Measurements from ENCODE around the gene CFAP69.

The CFAP69 gene

DNA sequence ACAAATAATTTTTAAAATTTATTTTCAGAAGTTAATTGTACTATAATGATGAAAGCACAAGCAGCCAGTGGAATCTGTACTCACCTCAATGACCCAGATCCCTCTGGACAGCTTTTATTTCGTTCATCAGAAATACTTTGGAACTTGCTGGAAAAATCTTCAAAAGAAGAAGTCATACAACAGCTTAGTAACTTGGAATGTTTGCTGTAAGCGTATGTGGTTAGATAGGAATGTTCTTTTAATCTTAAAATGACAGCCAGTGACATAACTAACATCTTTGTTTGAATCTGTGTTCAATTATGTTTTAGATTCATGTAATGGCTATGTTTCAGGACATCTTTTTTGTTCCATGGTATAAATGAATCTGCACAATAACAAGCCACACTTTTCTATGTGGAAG, 26.8 kb downstream of the CFAP69 start:
- Mint-ChIP-seq H3K4me3 (no peak overlapping the region), H3K4me1 (ENCODE audit: low read depth) (no peaks in the 10 kb centered on the region), H3K36me3 (ENCODE audit: low read depth) (no peaks in the 10 kb centered on the region)

DNA sequence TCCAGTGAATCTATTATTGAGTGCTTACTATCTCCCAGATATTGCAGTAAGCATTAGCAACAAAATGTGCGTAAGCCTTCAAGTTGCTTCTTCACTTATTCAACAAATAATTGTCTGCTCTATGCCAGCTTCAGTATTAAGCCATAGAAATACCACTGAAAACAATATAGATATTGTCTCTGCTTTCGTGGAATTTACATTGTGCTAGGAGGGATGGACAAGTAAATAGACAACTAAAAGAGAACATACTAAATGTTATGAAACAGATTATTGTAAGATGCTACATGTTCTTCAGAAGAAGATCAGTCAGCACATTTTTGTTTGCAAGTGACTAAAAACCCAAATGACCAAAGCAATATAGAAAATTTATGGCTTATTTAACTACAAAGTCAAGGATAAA, 27.3 kb downstream of the CFAP69 start:
- no peaks in the 10 kb centered on the region for H3K27me3 Mint-ChIP-seq
- no peak overlapping the region for H3K4me3 Mint-ChIP-seq
- H3K36me3 Mint-ChIP-seq (ENCODE audit: low read depth): no peaks in the 10 kb centered on the region
- no peaks in the 10 kb centered on the region for H3K9me3 Mint-ChIP-seq
- no peaks in the 10 kb centered on the region for H3K4me1 Mint-ChIP-seq (ENCODE audit: low read depth)
- H3K27ac Mint-ChIP-seq: no peak overlapping the region

More for the DNA sequence above, 26.8 kb downstream of the CFAP69 start:
- Mint-ChIP-seq H3K27me3 (no peaks in the 10 kb centered on the region), H3K9me3 (no peaks in the 10 kb centered on the region), H3K27ac (no peak overlapping the region)

DNA sequence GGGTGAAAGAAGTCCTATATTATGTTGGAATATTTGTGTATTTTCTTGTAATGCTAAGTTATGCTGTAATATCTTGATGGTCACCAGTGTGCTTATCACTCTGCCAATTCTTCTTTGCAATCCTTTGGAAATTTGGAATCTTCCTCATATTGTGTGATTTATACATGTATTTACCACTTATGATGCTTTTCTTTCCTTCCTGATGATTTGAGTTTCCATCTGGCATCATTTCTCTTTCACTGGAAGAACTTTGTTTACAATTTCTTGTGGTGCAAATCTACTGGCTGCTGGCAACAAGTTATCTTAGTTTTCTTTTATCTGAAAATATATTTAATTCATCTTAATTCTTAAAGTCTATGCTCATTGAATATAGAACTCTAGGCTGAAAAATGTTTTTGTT, 29.2 kb downstream of the CFAP69 start:
- Mint-ChIP-seq H3K4me3 (no peak overlapping the region), H3K4me1 (ENCODE audit: low read depth) (no peaks in the 10 kb centered on the region), H3K27ac (no peak overlapping the region), H3K9me3 (no peaks in the 10 kb centered on the region), H3K36me3 (ENCODE audit: low read depth) (no peaks in the 10 kb centered on the region), H3K27me3 (no peaks in the 10 kb centered on the region)

DNA sequence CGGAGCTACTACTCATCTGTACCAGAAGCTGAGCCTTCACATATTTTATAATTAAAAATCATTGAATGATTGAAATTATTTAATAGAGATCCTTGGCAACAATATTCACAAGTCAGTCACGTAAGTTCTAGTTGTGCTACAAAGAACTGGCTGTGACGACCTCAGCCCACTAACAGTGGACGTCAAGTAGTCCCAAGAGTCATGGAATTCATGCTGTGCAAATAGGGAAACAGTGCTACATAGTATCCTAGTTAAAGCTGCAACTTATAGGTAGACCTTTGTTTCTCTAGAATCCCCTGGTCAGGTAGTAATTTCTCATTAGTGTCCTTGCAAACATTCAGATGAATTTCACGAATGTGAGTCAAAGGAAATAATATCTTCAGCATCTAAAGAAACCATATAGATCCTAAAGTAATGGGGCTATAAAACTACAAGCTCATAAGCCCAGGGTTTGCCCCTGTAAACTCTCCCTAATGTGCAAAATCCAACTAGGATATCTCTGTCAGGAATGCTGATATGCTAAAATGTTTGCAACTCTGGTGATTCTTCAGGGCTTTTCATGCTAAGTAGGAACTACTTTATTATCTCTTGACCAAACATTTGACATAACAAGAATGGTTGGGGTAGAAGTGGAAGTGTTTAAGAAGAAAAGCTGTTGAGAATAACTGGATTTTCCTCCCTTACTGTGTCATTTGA, 31.2 kb downstream of the CFAP69 start:
- H3K4me1 Mint-ChIP-seq (ENCODE audit: low read depth): no peaks in the 10 kb centered on the region
- H3K9me3 Mint-ChIP-seq: no peaks in the 10 kb centered on the region
- no peaks in the 10 kb centered on the region for H3K36me3 Mint-ChIP-seq (ENCODE audit: low read depth)
- no peak overlapping the region for H3K27ac Mint-ChIP-seq
- H3K4me3 Mint-ChIP-seq: no peak overlapping the region
- H3K27me3 Mint-ChIP-seq: no peaks in the 10 kb centered on the region

DNA sequence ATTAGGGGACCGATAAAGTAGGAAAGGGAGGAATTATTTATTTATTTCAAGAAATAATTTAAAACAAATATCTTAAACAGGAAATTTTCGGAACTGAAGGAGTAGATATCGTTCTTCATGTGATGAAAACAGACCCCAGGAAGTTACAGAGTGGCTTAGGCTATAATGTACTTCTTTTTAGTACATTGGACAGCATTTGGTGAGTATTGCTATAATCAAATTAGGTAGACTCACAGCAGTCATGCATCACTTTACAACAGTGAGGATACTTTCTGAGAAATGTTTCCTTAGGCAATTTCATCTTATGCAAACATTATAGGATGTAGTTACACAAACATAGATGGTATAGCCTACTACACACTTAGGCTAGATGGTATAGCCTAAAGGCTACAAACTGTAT, 43.2 kb downstream of the CFAP69 start:
- no peak overlapping the region for H3K27ac Mint-ChIP-seq
- H3K9me3 Mint-ChIP-seq: peaks cover 3% of the 10 kb centered on the region
- H3K36me3 Mint-ChIP-seq (ENCODE audit: low read depth): no peaks in the 10 kb centered on the region
- no peaks in the 10 kb centered on the region for H3K4me1 Mint-ChIP-seq (ENCODE audit: low read depth)
- H3K4me3 Mint-ChIP-seq: no peak overlapping the region
- no peaks in the 10 kb centered on the region for H3K27me3 Mint-ChIP-seq

DNA sequence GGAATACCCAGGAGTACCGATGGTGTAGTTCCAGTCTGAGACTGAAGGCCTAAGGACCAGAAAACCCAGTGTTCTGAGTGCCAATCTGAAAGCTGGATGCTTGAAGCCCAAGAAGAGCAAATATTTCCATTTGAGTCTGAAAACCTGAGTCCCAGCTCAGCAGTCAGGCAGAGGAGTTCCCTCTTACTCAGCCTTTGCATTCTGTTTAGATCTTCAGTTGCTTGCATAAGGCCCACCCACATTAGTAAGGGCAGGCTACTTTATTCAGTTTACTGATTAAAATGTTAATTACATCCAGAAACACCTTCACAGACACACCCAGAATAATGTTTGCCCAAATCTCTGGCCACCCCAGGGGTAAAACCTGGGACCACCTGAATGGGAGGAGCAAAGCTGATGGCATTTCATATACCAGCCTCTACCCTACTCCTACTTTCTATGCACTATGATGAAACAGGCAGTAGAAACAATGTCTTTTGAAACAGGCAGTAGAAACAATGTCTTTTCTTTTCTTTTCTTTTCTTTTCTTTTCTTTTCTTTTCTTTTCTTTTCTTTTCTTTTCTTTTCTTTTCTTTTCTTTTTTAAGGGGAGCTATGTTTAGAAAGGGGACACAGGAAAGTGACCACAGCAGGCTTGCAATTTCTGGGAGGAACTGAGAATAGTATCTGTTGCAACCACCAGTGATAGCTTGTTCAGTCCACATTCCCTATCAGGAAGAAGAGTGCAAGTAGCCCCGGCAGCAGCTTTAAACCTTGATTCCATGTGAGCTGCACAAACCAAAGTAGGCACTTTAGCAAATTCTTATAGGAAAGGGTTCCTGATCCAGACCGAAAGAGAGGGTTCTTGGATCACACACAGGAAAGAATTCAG, 45.5 kb downstream of the CFAP69 start:
- Mint-ChIP-seq H3K4me3 (no peak overlapping the region), H3K36me3 (ENCODE audit: low read depth) (peaks cover 4% of the 10 kb centered on the region), H3K27me3 (peaks cover 6% of the 10 kb centered on the region), H3K4me1 (ENCODE audit: low read depth) (no peaks in the 10 kb centered on the region), H3K27ac (no peak overlapping the region), H3K9me3 (peaks cover 8% of the 10 kb centered on the region)

DNA sequence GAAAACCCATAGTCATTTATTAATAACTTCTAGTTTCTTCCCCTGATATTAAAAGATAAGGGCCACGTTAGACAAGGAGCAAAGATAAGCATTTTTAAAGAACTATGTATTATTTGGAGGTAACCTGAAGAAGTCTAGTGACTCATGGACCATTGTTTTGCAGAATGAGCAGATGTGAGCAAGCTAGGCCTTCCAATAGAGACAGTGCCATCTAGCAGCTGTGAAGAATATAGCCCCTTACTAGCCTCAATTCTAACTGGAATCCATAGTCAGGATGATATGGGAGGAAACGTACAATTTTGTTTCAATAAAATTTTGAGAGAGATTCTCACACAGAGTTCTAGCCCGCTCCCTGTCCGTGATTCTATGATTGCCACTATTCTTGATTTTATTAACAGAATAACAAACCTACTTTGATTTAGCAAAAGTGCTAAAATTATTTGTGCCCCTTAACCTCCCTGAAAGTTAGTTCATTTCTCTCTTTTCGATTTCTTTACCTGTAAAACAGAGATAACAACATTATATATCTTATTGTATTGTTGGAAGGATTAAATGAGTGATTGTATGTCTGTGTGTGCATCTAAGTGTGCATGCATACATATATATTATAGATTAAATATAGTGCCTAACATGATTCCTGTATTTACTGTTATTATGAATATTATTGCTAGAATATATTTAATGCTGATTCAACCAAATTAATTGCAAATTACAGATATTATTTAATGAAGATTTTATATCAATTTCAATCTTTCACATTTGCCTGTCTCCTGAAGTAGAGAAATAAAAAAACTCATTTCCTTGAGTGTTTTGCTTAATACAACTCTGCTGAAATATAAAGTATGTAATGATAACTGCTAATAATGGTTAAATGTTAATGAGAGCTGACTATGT, 53.4 kb downstream of the CFAP69 start:
- no peak overlapping the region for H3K4me3 Mint-ChIP-seq
- peaks cover 3% of the 10 kb centered on the region for H3K9me3 Mint-ChIP-seq
- no peaks in the 10 kb centered on the region for H3K4me1 Mint-ChIP-seq (ENCODE audit: low read depth)
- H3K27ac Mint-ChIP-seq: no peak overlapping the region
- peaks cover 8% of the 10 kb centered on the region for H3K27me3 Mint-ChIP-seq
- H3K36me3 Mint-ChIP-seq (ENCODE audit: low read depth): peaks cover 3% of the 10 kb centered on the region

DNA sequence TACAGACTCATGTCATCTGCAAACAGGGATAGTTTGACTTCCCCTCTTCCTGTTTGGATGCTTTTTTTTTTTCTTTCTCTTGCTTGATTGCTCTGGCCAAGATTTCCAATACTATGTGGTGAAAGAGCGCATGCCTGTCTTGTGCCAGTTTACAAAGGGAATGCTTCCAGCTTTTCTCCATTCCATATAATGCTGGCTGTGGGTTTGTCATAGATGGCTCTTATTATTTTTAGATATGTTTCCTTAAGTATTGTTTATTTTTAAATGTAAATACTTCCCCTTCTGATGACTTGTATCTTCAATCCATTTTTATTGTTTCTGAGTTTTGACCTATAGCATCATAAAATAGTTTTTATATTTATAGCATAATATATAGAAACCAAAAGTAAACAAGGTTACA, 58.3 kb downstream of the CFAP69 start:
- Mint-ChIP-seq H3K4me1 (ENCODE audit: low read depth) (no peaks in the 10 kb centered on the region), H3K4me3 (no peak overlapping the region), H3K27ac (no peak overlapping the region), H3K27me3 (peaks cover 4% of the 10 kb centered on the region), H3K36me3 (ENCODE audit: low read depth) (no peaks in the 10 kb centered on the region), H3K9me3 (no peaks in the 10 kb centered on the region)

DNA sequence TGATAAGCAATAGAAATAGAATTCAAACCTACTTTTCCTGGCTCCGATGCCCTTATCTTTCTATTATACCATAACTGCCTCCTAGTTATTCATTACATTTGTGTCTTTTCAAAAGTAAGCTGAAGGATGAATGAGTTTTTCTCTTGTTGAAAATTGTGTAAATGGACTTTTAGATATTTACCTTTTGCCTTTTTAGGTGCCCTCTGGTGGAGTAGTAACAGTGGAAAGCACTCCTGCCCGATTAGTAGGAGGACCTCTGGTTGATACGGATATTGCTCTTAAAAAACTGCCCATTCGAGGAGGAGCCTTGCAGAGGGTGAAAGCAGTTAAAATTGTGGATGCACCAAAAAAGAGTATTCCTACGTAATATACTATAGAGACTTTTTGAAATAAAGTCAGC, 64.9 kb downstream of the CFAP69 start:
- no peaks in the 10 kb centered on the region for H3K4me1 Mint-ChIP-seq (ENCODE audit: low read depth)
- no peaks in the 10 kb centered on the region for H3K9me3 Mint-ChIP-seq
- no peak overlapping the region for H3K4me3 Mint-ChIP-seq
- no peak overlapping the region for H3K27ac Mint-ChIP-seq
- H3K36me3 Mint-ChIP-seq (ENCODE audit: low read depth): no peaks in the 10 kb centered on the region
- peaks cover 10% of the 10 kb centered on the region for H3K27me3 Mint-ChIP-seq

DNA sequence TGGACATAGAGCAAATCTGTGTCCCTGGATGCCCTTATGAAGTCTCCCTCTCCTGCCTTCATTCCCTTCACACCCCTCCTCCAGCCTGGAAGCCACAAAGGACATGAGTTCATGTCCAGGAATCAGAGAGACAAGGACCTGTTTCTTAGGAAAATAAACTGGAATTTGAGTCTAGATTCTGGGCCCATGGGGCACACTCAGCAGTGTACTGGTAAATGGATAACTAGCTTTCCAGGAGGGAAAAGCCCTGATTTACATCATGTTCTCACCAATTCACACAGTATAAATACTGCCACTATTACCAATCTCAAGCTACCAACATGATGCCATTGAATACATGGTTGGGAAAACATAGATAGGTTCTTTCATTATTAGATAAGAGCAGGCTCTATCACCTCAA, 66.2 kb downstream of the CFAP69 start:
- H3K9me3 Mint-ChIP-seq: no peaks in the 10 kb centered on the region
- peaks cover 16% of the 10 kb centered on the region for H3K27me3 Mint-ChIP-seq
- no peak overlapping the region for H3K27ac Mint-ChIP-seq
- H3K36me3 Mint-ChIP-seq (ENCODE audit: low read depth): no peaks in the 10 kb centered on the region
- no peak overlapping the region for H3K4me3 Mint-ChIP-seq
- H3K4me1 Mint-ChIP-seq (ENCODE audit: low read depth): no peaks in the 10 kb centered on the region

DNA sequence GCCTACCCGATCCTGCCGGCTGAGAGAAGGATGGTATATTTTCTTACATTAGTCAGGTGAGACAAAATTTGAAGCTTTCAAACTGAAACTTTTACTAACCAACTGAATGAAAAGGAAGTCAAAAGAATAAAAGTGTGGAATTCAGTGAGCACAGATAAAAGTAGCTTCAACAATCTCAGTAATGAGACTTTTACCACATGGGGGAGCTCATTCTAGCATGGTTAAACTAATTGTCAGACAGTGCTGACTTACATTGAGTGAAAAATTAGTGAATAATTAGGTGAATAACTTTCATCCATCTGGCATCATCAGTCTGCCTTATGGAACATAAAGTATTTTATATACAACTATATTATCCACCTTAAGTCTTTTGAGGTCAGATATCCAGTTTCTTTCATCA, 67.8 kb downstream of the CFAP69 start:
- Mint-ChIP-seq H3K27me3 (peaks cover 29% of the 10 kb centered on the region), H3K9me3 (no peaks in the 10 kb centered on the region), H3K27ac (no peak overlapping the region), H3K36me3 (ENCODE audit: low read depth) (no peaks in the 10 kb centered on the region), H3K4me1 (ENCODE audit: low read depth) (no peaks in the 10 kb centered on the region), H3K4me3 (no peak overlapping the region)

DNA sequence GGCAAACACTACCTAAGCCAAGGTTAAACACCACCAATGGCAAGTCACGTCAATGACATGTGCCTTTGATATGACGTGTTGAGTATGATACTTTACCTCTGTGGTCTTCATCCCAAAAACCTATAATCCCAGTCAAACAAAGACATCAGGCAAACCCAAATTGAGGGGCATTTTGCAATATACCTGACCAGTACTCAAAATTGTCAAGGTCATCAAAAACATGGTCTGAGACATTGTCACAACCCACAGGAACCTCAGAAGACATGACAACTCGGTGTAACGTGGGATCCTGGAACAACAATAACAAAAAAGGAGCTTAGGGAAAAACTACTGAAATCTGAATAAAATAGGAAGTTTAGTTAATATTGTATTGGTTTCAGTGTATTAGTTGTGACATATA, 68.9 kb downstream of the CFAP69 start:
- peaks cover 36% of the 10 kb centered on the region for H3K27me3 Mint-ChIP-seq
- no peak overlapping the region for H3K4me3 Mint-ChIP-seq
- no peaks in the 10 kb centered on the region for H3K4me1 Mint-ChIP-seq (ENCODE audit: low read depth)
- H3K27ac Mint-ChIP-seq: no peak overlapping the region
- no peaks in the 10 kb centered on the region for H3K36me3 Mint-ChIP-seq (ENCODE audit: low read depth)
- H3K9me3 Mint-ChIP-seq: no peaks in the 10 kb centered on the region

DNA sequence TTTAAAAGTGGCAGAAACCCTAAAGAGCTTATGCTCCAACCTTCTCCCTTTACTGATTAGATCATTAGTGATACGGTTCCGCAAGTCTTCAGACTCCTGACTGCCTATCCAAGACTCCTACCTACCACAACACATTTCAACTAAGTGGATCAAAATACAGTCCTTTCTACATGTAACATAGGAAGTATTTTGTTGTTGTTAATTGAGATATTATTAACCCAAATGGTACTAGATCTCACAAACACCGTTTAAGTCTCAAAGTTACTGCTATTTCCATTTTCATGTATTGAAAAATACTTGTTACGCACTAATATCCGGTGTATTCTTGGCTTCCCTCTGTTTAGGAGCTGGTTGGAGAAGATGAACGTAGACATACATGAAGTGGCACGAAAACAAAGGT, 75.0 kb downstream of the CFAP69 start:
- H3K9me3 Mint-ChIP-seq: no peaks in the 10 kb centered on the region
- no peaks in the 10 kb centered on the region for H3K36me3 Mint-ChIP-seq (ENCODE audit: low read depth)
- H3K4me1 Mint-ChIP-seq (ENCODE audit: low read depth): peaks cover 12% of the 10 kb centered on the region
- peaks cover 66% of the 10 kb centered on the region for H3K27me3 Mint-ChIP-seq
- no peak overlapping the region for H3K4me3 Mint-ChIP-seq
- H3K27ac Mint-ChIP-seq: no peak overlapping the region

DNA sequence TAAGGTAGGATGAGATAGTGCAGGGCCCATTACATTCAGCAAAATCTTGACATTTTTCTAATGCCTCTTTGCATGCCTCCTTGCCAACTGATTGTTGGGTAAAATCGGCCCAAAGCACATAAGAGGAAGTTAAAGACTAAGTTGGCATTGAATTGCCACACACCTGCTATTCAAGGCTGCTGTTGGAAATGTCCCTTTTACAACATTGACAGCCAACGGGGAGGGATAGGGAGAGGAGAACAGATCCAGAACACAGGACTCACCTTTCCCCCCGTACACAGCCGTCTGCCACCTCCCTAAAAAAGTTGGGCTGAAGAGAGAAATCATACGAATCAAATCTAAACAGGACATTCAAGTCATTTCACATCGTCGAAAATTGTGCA, 75.4 kb downstream of the CFAP69 start:
- Mint-ChIP-seq H3K9me3 (no peaks in the 10 kb centered on the region), H3K27ac (no peak overlapping the region), H3K27me3 (peaks cover 62% of the 10 kb centered on the region)

More for the DNA sequence above, 75.4 kb downstream of the CFAP69 start:
- Mint-ChIP-seq H3K4me1 (ENCODE audit: low read depth) (peaks cover 12% of the 10 kb centered on the region), H3K36me3 (ENCODE audit: low read depth) (no peaks in the 10 kb centered on the region), H3K4me3 (peak overlapping the region; percentile 25)
